K562 (cell line): ENCODE measurements around the gene SLC1A7. TPM values are rescaled to one million over a fixed set of nuclear protein-coding genes. Genes with fewer than 3 reads are reported as not detected.

Experiments
- BMI1 ChIP-seq: fragments of 150-350 bp; IDR thresholded peaks from 2 replicates; pipeline ENCODE4 v1.6.1; 2014; ENCODE audit warnings: low read length
- CEBPG ChIP-seq, 3 experiments: fragments of 200-800 bp in 1 of 3; sonication (Bioruptor generic) in 1 of 3; sonication (generic) in 1 of 3; formaldehyde crosslinking in 1 of 3; IDR thresholded peaks in 2 of 3; conservative IDR thresholded peaks in 1 of 3; 2 replicates each; pipeline versions ENCODE4 v1.6.1 to v1.8.0; 2016 to 2022; ENCODE audit warnings: missing compliant biosample characterization in 2 of 3, missing genetic modification characterization in 2 of 3, mild to moderate bottlenecking in 1 of 3, missing genetic modification reagents in 1 of 3
- GATAD2A ChIP-seq: fragments of 450-650 bp; IDR thresholded peaks from 2 replicates; pipeline ENCODE4 v1.6.1; 2017
- JUND ChIP-seq, 2 experiments: IDR thresholded peaks; 2 replicates in 1 of 2; 3 replicates in 1 of 2; pipeline ENCODE4 v1.6.1; 2011; ENCODE audit warnings: borderline replicate concordance in 2 of 2, low read depth in 2 of 2, low read length in 2 of 2, improper control_type of control experiment in 1 of 2, missing biosample characterization in 1 of 2, missing genetic modification characterization in 1 of 2, missing genetic modification reagents in 1 of 2
- RFX5 ChIP-seq: IDR thresholded peaks from 2 replicates; pipeline ENCODE4 v1.6.1; 2011; ENCODE audit warnings: low read depth, mild to moderate bottlenecking, improper control_type of control experiment, low read length
- SIN3A ChIP-seq, 2 experiments: fragments of 150-350 bp in 1 of 2; IDR thresholded peaks; 2 replicates each; pipeline ENCODE4 v1.6.1; 2011 to 2016; ENCODE audit warnings: borderline replicate concordance in 2 of 2, low read depth in 2 of 2, low read length in 2 of 2, mild to moderate bottlenecking in 2 of 2, moderate library complexity in 2 of 2; ENCODE audit not compliant: control insufficient read depth in 1 of 2
- SNRNP70 ChIP-seq: fragments of 200-400 bp; formaldehyde crosslinking; optimal IDR thresholded peaks from 2 replicates; pipeline ENCODE3; 2017; ENCODE audit warnings: low read depth, low read length
- SRSF7 ChIP-seq: fragments of 200-400 bp; formaldehyde crosslinking; optimal IDR thresholded peaks from 2 replicates; pipeline ENCODE3; 2017; ENCODE audit warnings: mild to moderate bottlenecking, low read depth, low read length
- TEAD2 ChIP-seq: fragments of 450-650 bp; IDR thresholded peaks from 2 replicates; pipeline ENCODE4 v1.6.1; 2016; ENCODE audit warnings: missing genetic modification characterization, control low read depth, missing compliant biosample characterization
- ZFX ChIP-seq: sonication (generic); formaldehyde crosslinking; IDR thresholded peaks from 2 replicates; pipeline ENCODE4 v1.8.0; 2022; ENCODE audit warnings: mild to moderate bottlenecking, missing genetic modification reagents, moderate library complexity
- polyA plus RNA-seq, 8 experiments: library from polyadenylated mRNA; depleted of rRNA in 4 of 8; stranded (reverse) in 5 of 8; unstranded in 3 of 8; fragments of >200 nt; fragmentation: Nextera tagmentation in 2 of 8; fragmentation: Illumina TruSeq in 1 of 8; extraction: Ambion mirVana in 2 of 8; extraction: Trizol in 1 of 8; gene quantifications; 2 replicates each; pipeline versions ENCODE4 v1.2.1 to v1.2.3, GENCODE V29; 2011 to 2014; ENCODE audit warnings: inconsistent platforms in 1 of 8, missing spikeins in 1 of 8
- total RNA-seq, 7 experiments: library from RNA; depleted of rRNA in 6 of 7; stranded (reverse); fragments of >200 nt in 6 of 7; fragmentation: Illumina TruSeq in 2 of 7; extraction: Trizol in 2 of 7; gene quantifications; 2 replicates each; pipeline versions ENCODE4 v1.2.1 to v1.2.3, GENCODE V29; 2011 to 2021; ENCODE audit warnings: low replicate concordance in 1 of 7
- TF ChIP-seq, protein P1 (sequence below): fragments of 450-650 bp; IDR thresholded peaks from one replicate; pipeline ENCODE4 v1.6.1; 2018; ENCODE audit warnings: mild to moderate bottlenecking, moderate library complexity; ENCODE audit not compliant: partially characterized antibody
- TF ChIP-seq, protein P2 (sequence below): fragments of 250-450 bp; sonication (Bioruptor Pico); IDR thresholded peaks from 2 replicates; pipeline ENCODE4 v1.5.0; 2020; ENCODE audit warnings: mild to moderate bottlenecking
- TF ChIP-seq, protein P3 (sequence below), 2 experiments: fragments of 450-650 bp in 1 of 2; sonication (generic) in 1 of 2; formaldehyde crosslinking in 1 of 2; IDR thresholded peaks in 1 of 2; conservative IDR thresholded peaks in 1 of 2; 2 replicates each; pipeline versions ENCODE4 v1.6.1 to v1.8.1; 2016 to 2023; ENCODE audit warnings: mild to moderate bottlenecking in 2 of 2, moderate library complexity in 2 of 2, inconsistent platforms in 1 of 2, missing genetic modification reagents in 1 of 2
- TF ChIP-seq, protein P4 (sequence below): IDR thresholded peaks from 2 replicates; pipeline ENCODE4 v1.6.1; 2011; ENCODE audit not compliant: insufficient read length; ENCODE audit errors: extremely low read depth
- TF ChIP-seq, protein P5 (sequence below): fragments of 250-450 bp; sonication (Bioruptor Pico); IDR thresholded peaks from 2 replicates; pipeline ENCODE4 v1.5.0; 2020; ENCODE audit warnings: mild to moderate bottlenecking, borderline replicate concordance
- TF ChIP-seq, protein P6 (sequence below), 2 experiments: fragments of 450-650 bp in 1 of 2; sonication (generic) in 1 of 2; formaldehyde crosslinking; conservative IDR thresholded peaks; 2 replicates each; pipeline versions ENCODE4 v1.4.0 to v1.8.1; 2020 to 2022; ENCODE audit warnings: mild to moderate bottlenecking in 1 of 2, missing genetic modification reagents in 1 of 2

The SLC1A7 gene
- total and polyA plus RNA-seq, 9 of the 15 experiments (the other 6 are each of a cell fraction or from before 2014, with no cell fraction given): 0.07 TPM; not detected in 8

DNA sequence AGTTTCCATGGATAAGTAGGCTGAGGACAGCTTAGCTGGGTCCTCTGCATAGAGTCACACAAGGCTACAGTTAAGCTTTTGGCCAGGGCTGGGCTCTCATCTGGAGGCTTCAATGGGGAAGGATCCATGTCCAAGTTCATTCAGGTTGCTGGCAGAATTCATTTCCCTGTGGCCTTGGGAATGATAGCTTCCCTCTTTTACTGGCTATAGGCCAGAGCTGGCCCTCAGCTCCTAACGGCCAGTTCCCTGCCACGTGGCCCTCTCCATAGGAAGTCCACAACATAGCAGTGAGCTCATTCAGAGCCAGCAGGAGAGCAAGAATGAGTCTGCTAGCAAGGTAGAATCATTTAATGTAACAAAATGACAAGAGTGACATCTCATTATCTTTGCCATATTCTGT lies 95.5 kb downstream of the SLC1A7 start (continued):
- TF ChIP-seq SIN3A (IDR thresholded peaks at IDR 0.05; ENCODE audit: borderline replicate concordance in 2 of 2, control insufficient read depth in 1 of 2, low read depth in 2 of 2, low read length in 2 of 2): no peak
- TF ChIP-seq TEAD2 (tag): 0 out of 2 replicates have a peak, but pooled peaks have one; percentile 4
- TF ChIP-seq, protein P1, sequence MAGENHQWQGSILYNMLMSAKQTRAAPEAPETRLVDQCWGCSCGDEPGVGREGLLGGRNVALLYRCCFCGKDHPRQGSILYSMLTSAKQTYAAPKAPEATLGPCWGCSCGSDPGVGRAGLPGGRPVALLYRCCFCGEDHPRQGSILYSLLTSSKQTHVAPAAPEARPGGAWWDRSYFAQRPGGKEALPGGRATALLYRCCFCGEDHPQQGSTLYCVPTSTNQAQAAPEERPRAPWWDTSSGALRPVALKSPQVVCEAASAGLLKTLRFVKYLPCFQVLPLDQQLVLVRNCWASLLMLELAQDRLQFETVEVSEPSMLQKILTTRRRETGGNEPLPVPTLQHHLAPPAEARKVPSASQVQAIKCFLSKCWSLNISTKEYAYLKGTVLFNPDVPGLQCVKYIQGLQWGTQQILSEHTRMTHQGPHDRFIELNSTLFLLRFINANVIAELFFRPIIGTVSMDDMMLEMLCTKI: no peak
- TF ChIP-seq SNRNP70: no peak
- TF ChIP-seq SRSF7: no peak
- TF ChIP-seq, protein P2, sequence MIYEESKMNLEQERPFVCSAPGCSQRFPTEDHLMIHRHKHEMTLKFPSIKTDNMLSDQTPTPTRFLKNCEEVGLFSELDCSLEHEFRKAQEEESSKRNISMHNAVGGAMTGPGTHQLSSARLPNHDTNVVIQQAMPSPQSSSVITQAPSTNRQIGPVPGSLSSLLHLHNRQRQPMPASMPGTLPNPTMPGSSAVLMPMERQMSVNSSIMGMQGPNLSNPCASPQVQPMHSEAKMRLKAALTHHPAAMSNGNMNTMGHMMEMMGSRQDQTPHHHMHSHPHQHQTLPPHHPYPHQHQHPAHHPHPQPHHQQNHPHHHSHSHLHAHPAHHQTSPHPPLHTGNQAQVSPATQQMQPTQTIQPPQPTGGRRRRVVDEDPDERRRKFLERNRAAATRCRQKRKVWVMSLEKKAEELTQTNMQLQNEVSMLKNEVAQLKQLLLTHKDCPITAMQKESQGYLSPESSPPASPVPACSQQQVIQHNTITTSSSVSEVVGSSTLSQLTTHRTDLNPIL (CRISPR knock-in tag): no peak
- TF ChIP-seq, protein P3, sequence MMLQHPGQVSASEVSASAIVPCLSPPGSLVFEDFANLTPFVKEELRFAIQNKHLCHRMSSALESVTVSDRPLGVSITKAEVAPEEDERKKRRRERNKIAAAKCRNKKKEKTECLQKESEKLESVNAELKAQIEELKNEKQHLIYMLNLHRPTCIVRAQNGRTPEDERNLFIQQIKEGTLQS (IDR thresholded peaks at IDR 0.05): peak; percentile 8; the same call in 1 of the 2 replicates
- TF ChIP-seq, protein P3 (CRISPR knock-in tag; conservative IDR thresholded peaks at IDR 0.05): no peak
- no peak for TF ChIP-seq GATAD2A
- TF ChIP-seq, protein P4, sequence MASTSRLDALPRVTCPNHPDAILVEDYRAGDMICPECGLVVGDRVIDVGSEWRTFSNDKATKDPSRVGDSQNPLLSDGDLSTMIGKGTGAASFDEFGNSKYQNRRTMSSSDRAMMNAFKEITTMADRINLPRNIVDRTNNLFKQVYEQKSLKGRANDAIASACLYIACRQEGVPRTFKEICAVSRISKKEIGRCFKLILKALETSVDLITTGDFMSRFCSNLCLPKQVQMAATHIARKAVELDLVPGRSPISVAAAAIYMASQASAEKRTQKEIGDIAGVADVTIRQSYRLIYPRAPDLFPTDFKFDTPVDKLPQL: no peak
- peak; percentile 18; the same call in 1 of the 2 replicates for TF ChIP-seq JUND (IDR thresholded peaks at IDR 0.05; ENCODE audit: borderline replicate concordance, low read depth, low read length)
- TF ChIP-seq JUND (tag; IDR thresholded peaks at IDR 0.05; ENCODE audit: borderline replicate concordance, low read depth, low read length): peak; percentile 59; the same call in 1 of the 3 replicates
- TF ChIP-seq ZFX (CRISPR knock-in tag): peak; percentile 46
- no peak for TF ChIP-seq CEBPG (CRISPR knock-in tag; IDR thresholded peaks at IDR 0.05)
- no peak for TF ChIP-seq CEBPG (tag; conservative IDR thresholded peaks at IDR 0.05 in 1 of 2, IDR thresholded peaks at IDR 0.05 in 1 of 2)
- TF ChIP-seq BMI1: no peak
- TF ChIP-seq, protein P5, sequence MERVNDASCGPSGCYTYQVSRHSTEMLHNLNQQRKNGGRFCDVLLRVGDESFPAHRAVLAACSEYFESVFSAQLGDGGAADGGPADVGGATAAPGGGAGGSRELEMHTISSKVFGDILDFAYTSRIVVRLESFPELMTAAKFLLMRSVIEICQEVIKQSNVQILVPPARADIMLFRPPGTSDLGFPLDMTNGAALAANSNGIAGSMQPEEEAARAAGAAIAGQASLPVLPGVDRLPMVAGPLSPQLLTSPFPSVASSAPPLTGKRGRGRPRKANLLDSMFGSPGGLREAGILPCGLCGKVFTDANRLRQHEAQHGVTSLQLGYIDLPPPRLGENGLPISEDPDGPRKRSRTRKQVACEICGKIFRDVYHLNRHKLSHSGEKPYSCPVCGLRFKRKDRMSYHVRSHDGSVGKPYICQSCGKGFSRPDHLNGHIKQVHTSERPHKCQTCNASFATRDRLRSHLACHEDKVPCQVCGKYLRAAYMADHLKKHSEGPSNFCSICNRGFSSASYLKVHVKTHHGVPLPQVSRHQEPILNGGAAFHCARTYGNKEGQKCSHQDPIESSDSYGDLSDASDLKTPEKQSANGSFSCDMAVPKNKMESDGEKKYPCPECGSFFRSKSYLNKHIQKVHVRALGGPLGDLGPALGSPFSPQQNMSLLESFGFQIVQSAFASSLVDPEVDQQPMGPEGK (CRISPR knock-in tag): no peak
- TF ChIP-seq, protein P6, sequence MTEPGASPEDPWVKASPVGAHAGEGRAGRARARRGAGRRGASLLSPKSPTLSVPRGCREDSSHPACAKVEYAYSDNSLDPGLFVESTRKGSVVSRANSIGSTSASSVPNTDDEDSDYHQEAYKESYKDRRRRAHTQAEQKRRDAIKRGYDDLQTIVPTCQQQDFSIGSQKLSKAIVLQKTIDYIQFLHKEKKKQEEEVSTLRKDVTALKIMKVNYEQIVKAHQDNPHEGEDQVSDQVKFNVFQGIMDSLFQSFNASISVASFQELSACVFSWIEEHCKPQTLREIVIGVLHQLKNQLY (CRISPR knock-in tag; conservative IDR thresholded peaks at IDR 0.05): no peak
- TF ChIP-seq RFX5: no peak
